ENCODE results near the gene CNN3.

CNN3 gene

DNA sequence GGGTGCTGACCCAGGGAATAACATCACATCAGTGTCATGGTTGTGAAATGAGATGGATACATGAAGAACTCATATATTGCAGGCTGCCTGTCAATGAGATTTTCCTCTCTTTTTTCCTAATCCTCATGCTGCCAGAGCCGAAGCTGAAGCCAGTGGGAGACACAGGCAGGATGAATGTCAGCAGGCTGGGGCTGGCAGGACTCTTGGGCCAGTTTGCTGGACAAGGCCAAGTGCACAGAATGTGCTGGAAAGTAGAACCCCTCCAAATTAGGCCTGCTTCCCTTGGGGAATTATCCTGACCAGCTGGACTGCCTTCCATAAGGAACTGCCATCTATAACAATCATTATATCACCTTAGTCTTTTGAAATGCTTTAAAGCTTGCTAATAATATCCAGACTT lies 75.3 kb downstream of the CNN3 start:
- TF ChIP-seq, protein P1, sequence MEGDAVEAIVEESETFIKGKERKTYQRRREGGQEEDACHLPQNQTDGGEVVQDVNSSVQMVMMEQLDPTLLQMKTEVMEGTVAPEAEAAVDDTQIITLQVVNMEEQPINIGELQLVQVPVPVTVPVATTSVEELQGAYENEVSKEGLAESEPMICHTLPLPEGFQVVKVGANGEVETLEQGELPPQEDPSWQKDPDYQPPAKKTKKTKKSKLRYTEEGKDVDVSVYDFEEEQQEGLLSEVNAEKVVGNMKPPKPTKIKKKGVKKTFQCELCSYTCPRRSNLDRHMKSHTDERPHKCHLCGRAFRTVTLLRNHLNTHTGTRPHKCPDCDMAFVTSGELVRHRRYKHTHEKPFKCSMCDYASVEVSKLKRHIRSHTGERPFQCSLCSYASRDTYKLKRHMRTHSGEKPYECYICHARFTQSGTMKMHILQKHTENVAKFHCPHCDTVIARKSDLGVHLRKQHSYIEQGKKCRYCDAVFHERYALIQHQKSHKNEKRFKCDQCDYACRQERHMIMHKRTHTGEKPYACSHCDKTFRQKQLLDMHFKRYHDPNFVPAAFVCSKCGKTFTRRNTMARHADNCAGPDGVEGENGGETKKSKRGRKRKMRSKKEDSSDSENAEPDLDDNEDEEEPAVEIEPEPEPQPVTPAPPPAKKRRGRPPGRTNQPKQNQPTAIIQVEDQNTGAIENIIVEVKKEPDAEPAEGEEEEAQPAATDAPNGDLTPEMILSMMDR (conservative IDR thresholded peaks at IDR 0.05; ENCODE audit: low read depth, low read length), result no peak
- no peak overlapping the region for H3K4me3 ChIP-seq (ENCODE audit: low read depth, low read length)
- DNase-seq (ENCODE audit: low read depth), result no peak

Measured in choroid plexus epithelial cell (primary cell).